Psoas muscle (tissue), 8 donors: Measurements from ENCODE around the gene SSBP1. TPM values are rescaled to one million over a fixed set of nuclear protein-coding genes. Genes with fewer than 3 reads are reported as not detected.
"Not testable (repeated sequence)": the region's sequence is repeated elsewhere in the genome, so short reads cannot be mapped to it uniquely, and the experiment has no call there.

ENCODE experiments used
- ATAC-seq, 4 donors: fragments of 200-7000 bp; cut with Tn5 transposase; one replicate each; pipeline ENCODE4 v1.9.1; 2020; ENCODE audit warnings: moderate library complexity in 3 of 4, mild to moderate bottlenecking in 2 of 4
- DNase-seq, 2 donors: peaks; one replicate each; pipeline ENCODE4 v3.0.0-alpha.2; 2020
- H3K27ac ChIP-seq: fragments of 200-600 bp; one replicate; pipeline ENCODE4 v1.8.0; 2022
- H3K27me3 ChIP-seq, 3 donors: fragments of 200-600 bp in 1 of 3; one replicate each; pipeline versions ENCODE4 v1.6.1 to v1.8.0; 2013 to 2022; ENCODE audit warnings: low read length in 2 of 3, mild to moderate bottlenecking in 2 of 3, moderate library complexity in 1 of 3; ENCODE audit not compliant: insufficient read depth in 3 of 3
- H3K36me3 ChIP-seq, 2 donors: fragments of 200-600 bp in 1 of 2; one replicate each; pipeline versions ENCODE4 v1.6.1 to v1.8.0; 2013 to 2022; ENCODE audit warnings: low read depth in 1 of 2, mild to moderate bottlenecking in 1 of 2, moderate library complexity in 1 of 2; ENCODE audit not compliant: insufficient read depth in 1 of 2
- H3K4me1 ChIP-seq: fragments of 200-600 bp; one replicate; pipeline ENCODE4 v1.8.0; 2022
- H3K4me3 ChIP-seq: fragments of 200-600 bp; one replicate; pipeline ENCODE4 v1.8.0; 2022; ENCODE audit warnings: mild to moderate bottlenecking
- H3K9me3 ChIP-seq: fragments of 200-600 bp; one replicate; pipeline ENCODE4 v1.8.0; 2022
- CTCF ChIP-seq: fragments of 200-600 bp; IDR thresholded peaks from one replicate; pipeline ENCODE4 v1.8.0; 2022; ENCODE audit warnings: antibody characterized with exemption
- WGBS, 3 donors: extraction: QIAGEN DNeasy Blood & Tissue Kit; methylation state at CpG; one replicate each; pipeline versions ENCODE4 v1.1.6 to v1.1.7; 2013; 5-methylcytosine and 5-hydroxymethylcytosine counted together
- intact Hi-C, 2 donors: fragments of 100-400 bp; cut with DNase I; formaldehyde crosslinking; loops; one replicate each; pipeline versions ENCODE4 v1.11.0 to v1.14.2; 2022
- polyA plus RNA-seq, 3 donors: library from polyadenylated mRNA; stranded (reverse); fragments of 200-250 nt; gene quantifications; one replicate each; pipeline ENCODE4 v1.2.3, GENCODE V29; 2013
- total RNA-seq, 4 donors: library from RNA; stranded (reverse); fragmentation: NEBNext Ultra II Directional in 2 of 4; extraction: Animal tissue kit (Norgen Biotek cat#: 25700) in 2 of 4; gene quantifications; one replicate each; pipeline versions ENCODE4 v1.2.1 to v1.2.4, GENCODE V29; 2021 to 2023
- donor health status: healthy with polysubstance abuse.
- donor health status: DM: no; HTN: no; CAD: no; lungs with moderate emphysema.
- donor health status: Bipolar disorder and iron deficiency.
- donor health status: healthy.
- donor health status: DM: yes; HTN: yes; CAD: no.
- donor health status: DM: no; HTN: no; CAD: no.
- donor health status: DM: no; HTN: no; CAD: no.
- donor health status: DM: yes; HTN: yes; CAD: no.

The SSBP1 gene
- total and polyA plus RNA-seq, 7 donors = 61.3 to 272 (median 112) TPM

- DNase-seq = no peak
- 86 to 98% (median 88%) methylated on average over 6 of the region's 6 CpGs for WGBS, 3 donors
- no peak overlapping the region for H3K27ac ChIP-seq
- peaks cover 16% of the 10 kb centered on the region for H3K9me3 ChIP-seq
- no peak overlapping the region for H3K4me3 ChIP-seq
- intact Hi-C loops = no loop called here
- H3K36me3 ChIP-seq = peaks cover 17 to 75% of the 10 kb centered on the region in 2 donors
- H3K4me1 ChIP-seq = no peaks in the 10 kb centered on the region
- no peaks in the 10 kb centered on the region for H3K27me3 ChIP-seq
- ATAC-seq = no peak
- no peak for TF ChIP-seq CTCF
Measured at GRCh38 chr7:141754939-141755338, 16.8 kb downstream of the SSBP1 start.

- Histone ChIP-seq H3K27me3 (no peaks in the 10 kb centered on the region), H3K4me3 (no peak within 1 kb of the TSS), H3K9me3 (no peaks in the 10 kb centered on the region), H3K27ac (no peak within 1 kb of the TSS), H3K4me1 (no peaks in the 10 kb centered on the region), H3K36me3 (peaks cover 4 to 38% of the 10 kb centered on the region in 2 donors)
- no peak for ATAC-seq
- intact Hi-C loops = no loop called here
- DNase-seq = no peak
- no peak for TF ChIP-seq CTCF
- WGBS, 3 donors = 81 to 99% (median 99%) methylated on average over 3 of the region's 3 CpGs
Measured at GRCh38 chr7:141763797-141764196, 25.6 kb downstream of the SSBP1 start, which contains the start of gene TAS2R3. Gene TAS2R3, plus strand, starts transcription at chr7:141764097. Its CDS starts 62 bp downstream, at chr7:141764159.

GRCh38 chr7:141770083-141770583, 32.0 kb downstream of the SSBP1 start:
- intact Hi-C loops, H3K4me1 ChIP-seq, H3K27ac ChIP-seq, DNase-seq, ATAC-seq, H3K9me3 ChIP-seq, H3K4me3 ChIP-seq, H3K36me3 ChIP-seq, H3K27me3 ChIP-seq: not testable (repeated sequence)
- WGBS, 3 donors = 95 to 100% (median 98%) methylated on average over 3 of the region's 3 CpGs

GRCh38 chr7:141776374-141776773, 38.2 kb downstream of the SSBP1 start, which contains the start of gene TAS2R4:
Gene TAS2R4, plus strand, starts transcription at chr7:141776674. Its CDS starts 1,815 bp downstream, at chr7:141778489.
- 96 to 100% (median 96%) methylated on average over 1 of the region's 1 CpG for WGBS, 3 donors
- Histone ChIP-seq H3K36me3 (peaks cover 3 to 34% of the 10 kb centered on the region in 2 donors), H3K4me3 (no peak within 1 kb of the TSS), H3K27ac (no peak within 1 kb of the TSS), H3K9me3 (no peaks in the 10 kb centered on the region), H3K4me1 (no peaks in the 10 kb centered on the region), H3K27me3 (no peaks in the 10 kb centered on the region)
- no peak for TF ChIP-seq CTCF
- no peak for ATAC-seq
- intact Hi-C loops = no loop called here
- DNase-seq = no peak

- peak in 1 of 4 donors; percentile 64 for ATAC-seq
- 74 to 80% (median 74%) methylated on average over 13 of the region's 13 CpGs for WGBS, 3 donors
- no peaks in the 10 kb centered on the region for H3K9me3 ChIP-seq
- H3K36me3 ChIP-seq = peaks cover 0 to 17% of the 10 kb centered on the region in 2 donors
- H3K4me3 ChIP-seq = no peak overlapping the region
- peak; percentile 63 for TF ChIP-seq CTCF
- no peaks in the 10 kb centered on the region for H3K4me1 ChIP-seq
- no peak for DNase-seq
- H3K27ac ChIP-seq = no peak overlapping the region
- intact Hi-C loops = loop anchor here in 1 of 2 donors (5.0 kb wide), 1 partner anchor 134 kb away; no protein-coding TSS in a partner anchor
- H3K27me3 ChIP-seq = no peaks in the 10 kb centered on the region
Measured at GRCh38 chr7:141785706-141786552, 47.8 kb downstream of the SSBP1 start.
